HCT116 (cell line): ENCODE results near the gene BRI3BP. TPM values are rescaled to one million over a fixed set of nuclear protein-coding genes. Genes with fewer than 3 reads are reported as not detected.

Source experiments
- ATAC-seq: fragments of 200-7000 bp; cut with Tn5 transposase; 2 replicates; pipeline ENCODE4 v1.9.1; 2020; ENCODE audit warnings: mild to moderate bottlenecking, moderate library complexity
- BruUV-seq: library from RNA; stranded (reverse); fragments of 400-500 nt; replicated peaks from 2 replicates; lab custom pipeline; 2021; lab: Mats Ljungman, UMichigan
- CTCF ChIA-PET: fragments of 300-600 bp; sonication (Branson Sonifier 250); formaldehyde crosslinking; loops from one replicate; lab custom pipeline; 2021; ENCODE audit warnings: antibody characterized with exemption; lab: Charles Lee
- POLR2A ChIA-PET: fragments of 300-600, 350-600 bp; sonication (Branson Sonifier 250); formaldehyde crosslinking; loops from one replicate; lab custom pipeline; 2021; ENCODE audit warnings: antibody characterized with exemption; lab: Charles Lee
- RAD21 ChIA-PET, 2 experiments: fragments of 300-600 bp; sonication (Branson Sonifier 250); formaldehyde crosslinking; loops; one replicate each; lab custom pipeline; 2023; ENCODE audit warnings: low total read pairs in 2 of 2; ENCODE audit not compliant: uncharacterized antibody in 2 of 2, unreplicated experiment in 2 of 2, low non-redundant PET in 1 of 2; lab: Charles Lee
- DNase-seq: peaks from one replicate; pipeline ENCODE4 v3.0.0-alpha.2; 2010; ENCODE audit warnings: low read depth, low spot score
- H2AFZ ChIP-seq: fragments of 200-600 bp; shearing (Covaris generic), sonication (generic); 2 replicates; pipeline ENCODE4 v1.6.1; 2017; ENCODE audit warnings: low read depth, mixed run types, mixed read lengths, antibody characterized with exemption, low read length; ENCODE audit not compliant: poor library complexity, severe bottlenecking
- H3K27ac ChIP-seq: 2 replicates; pipeline ENCODE4 v1.5.1; 2012; ENCODE audit warnings: low read depth, low read length
- H3K27me3 ChIP-seq: fragments of 200-600 bp; sonication (generic); 2 replicates; pipeline ENCODE4 v1.6.1; 2016; ENCODE audit warnings: mixed run types, low read length, mixed read lengths; ENCODE audit not compliant: insufficient read depth
- H3K36me3 ChIP-seq, 2 experiments: fragments of 200-500 bp in 1 of 2; fragments of 200-600 bp in 1 of 2; sonication (Bioruptor generic) in 1 of 2; sonication (generic) in 1 of 2; 2 replicates each; pipeline versions ENCODE4 v1.5.1 to v1.6.1; 2014 to 2016; ENCODE audit warnings: low read length in 2 of 2, inconsistent platforms in 1 of 2, mixed read lengths in 1 of 2, mixed run types in 1 of 2; ENCODE audit not compliant: insufficient read depth in 2 of 2, control insufficient read depth in 1 of 2
- H3K4me1 ChIP-seq, 2 experiments: fragments of 200-600 bp in 1 of 2; sonication (generic) in 1 of 2; 2 replicates each; pipeline versions ENCODE4 v1.5.1 to v1.6.1; 2012 to 2017; ENCODE audit warnings: low read length in 2 of 2, inconsistent platforms in 1 of 2, mild to moderate bottlenecking in 1 of 2, mixed read lengths in 1 of 2, mixed run types in 1 of 2, moderate library complexity in 1 of 2; ENCODE audit not compliant: insufficient read depth in 2 of 2, control insufficient read depth in 1 of 2
- H3K4me2 ChIP-seq: fragments of 200-600 bp; sonication (generic); 2 replicates; pipeline ENCODE4 v1.6.1; 2017; ENCODE audit warnings: mixed run types, low read length, mixed read lengths
- H3K4me3 ChIP-seq, 2 experiments: fragments of 200-600 bp in 1 of 2; sonication (generic) in 1 of 2; replicated peaks in 1 of 2; 2 replicates each; pipeline ENCODE4 v1.5.1; 2011 to 2016; ENCODE audit warnings: low read length in 2 of 2, control low read depth in 1 of 2, low read depth in 1 of 2, mild to moderate bottlenecking in 1 of 2, mixed read lengths in 1 of 2, mixed run types in 1 of 2
- H3K79me2 ChIP-seq: fragments of 200-600 bp; sonication (generic); 2 replicates; pipeline ENCODE4 v1.6.1; 2017; ENCODE audit warnings: mild to moderate bottlenecking, mixed run types, low read length, moderate library complexity, mixed read lengths; ENCODE audit not compliant: insufficient read depth
- H3K9ac ChIP-seq: fragments of 200-600 bp; sonication (generic); 2 replicates; pipeline ENCODE4 v1.6.1; 2016; ENCODE audit warnings: low read length, mixed read lengths
- H3K9me2 ChIP-seq: fragments of 200-600 bp; sonication (generic), shearing (Covaris generic); 2 replicates; pipeline ENCODE4 v1.6.1; 2017; ENCODE audit warnings: mixed run types, mild to moderate bottlenecking, moderate library complexity; ENCODE audit not compliant: insufficient read depth
- H3K9me3 ChIP-seq, 2 experiments: fragments of 200-500 bp in 1 of 2; fragments of 200-600 bp in 1 of 2; sonication (Bioruptor generic) in 1 of 2; sonication (generic) in 1 of 2; 2 replicates each; pipeline ENCODE4 v1.6.1; 2014 to 2017; ENCODE audit warnings: low read length in 2 of 2, mixed read lengths in 2 of 2, inconsistent platforms in 1 of 2, low read depth in 1 of 2, mild to moderate bottlenecking in 1 of 2, mixed run types in 1 of 2, moderate library complexity in 1 of 2; ENCODE audit not compliant: control insufficient read depth in 1 of 2, insufficient read depth in 1 of 2
- H4K20me1 ChIP-seq: fragments of 200-600 bp; sonication (generic), shearing (Covaris generic); 2 replicates; pipeline ENCODE4 v1.6.1; 2017; ENCODE audit warnings: mixed run types, mild to moderate bottlenecking, moderate library complexity; ENCODE audit not compliant: insufficient read depth
- EGR1 ChIP-seq: IDR thresholded peaks from 2 replicates; pipeline ENCODE4 v1.6.1; 2012; ENCODE audit warnings: low read depth
- ELF1 ChIP-seq: IDR thresholded peaks from 2 replicates; pipeline ENCODE4 v1.6.1; 2012; ENCODE audit warnings: low read depth, borderline replicate concordance
- EZH2 ChIP-seq: fragments of 200-600 bp; sonication (generic); IDR thresholded peaks from 2 replicates; pipeline ENCODE4 v1.6.1; 2017; ENCODE audit warnings: antibody characterized with exemption, mixed run types
- POLR2A ChIP-seq: IDR thresholded peaks from 2 replicates; pipeline ENCODE4 v1.7.0; 2011; ENCODE audit warnings: borderline replicate concordance; ENCODE audit not compliant: insufficient read depth, insufficient read length; ENCODE audit errors: extremely low read depth
- POLR2AphosphoS5 ChIP-seq: IDR thresholded peaks from 2 replicates; pipeline ENCODE4 v1.6.1; 2011; ENCODE audit warnings: mild to moderate bottlenecking, low read depth, low read length, moderate library complexity
- RAD21 ChIP-seq: IDR thresholded peaks from 2 replicates; pipeline ENCODE4 v1.6.1; 2012; ENCODE audit warnings: low read depth, mild to moderate bottlenecking
- TCF7L2 ChIP-seq: IDR thresholded peaks from 2 replicates; pipeline ENCODE4 v1.7.0; 2011; ENCODE audit warnings: borderline replicate concordance, inconsistent platforms; ENCODE audit not compliant: insufficient read depth, insufficient read length; ENCODE audit errors: extremely low read depth
- YY1 ChIP-seq: IDR thresholded peaks from 2 replicates; pipeline ENCODE4 v1.6.1; 2011; ENCODE audit warnings: low read length, low read depth, moderate library complexity, mild to moderate bottlenecking; ENCODE audit not compliant: insufficient replicate concordance; ENCODE audit errors: extremely low read depth
- intact Hi-C: fragments of 100-400 bp; cut with micrococcal nuclease; formaldehyde crosslinking; loops from 2 replicates; pipeline ENCODE4 v1.10.0; 2022
- total RNA-seq: library from RNA; stranded (reverse); gene quantifications from one replicate; pipeline ENCODE4 v1.2.1, GENCODE V29; 2021; ENCODE audit not compliant: unreplicated experiment
- TF ChIP-seq, protein P1 (sequence below): IDR thresholded peaks from 2 replicates; pipeline ENCODE4 v1.6.1; 2011; ENCODE audit warnings: mild to moderate bottlenecking, low read length, moderate library complexity; ENCODE audit not compliant: insufficient replicate concordance; ENCODE audit errors: extremely low read depth
- TF ChIP-seq, protein P2 (sequence below): IDR thresholded peaks from 2 replicates; pipeline ENCODE4 v1.6.1; 2012; ENCODE audit warnings: low read depth
- TF ChIP-seq, protein P3 (sequence below), 3 experiments: fragments of 200-600 bp in 1 of 3; sonication (generic) in 1 of 3; IDR thresholded peaks in 2 of 3; conservative IDR thresholded peaks in 1 of 3; 2 replicates each; pipeline ENCODE4 v1.5.1; 2012 to 2017; ENCODE audit warnings: low read depth in 2 of 3, low read length in 2 of 3, antibody characterized with exemption in 1 of 3, borderline replicate concordance in 1 of 3, control low read depth in 1 of 3, mild to moderate bottlenecking in 1 of 3, mixed read lengths in 1 of 3, mixed run types in 1 of 3, moderate library complexity in 1 of 3; ENCODE audit not compliant: insufficient read depth in 1 of 3
- TF ChIP-seq, protein P4 (sequence below): IDR thresholded peaks from 2 replicates; pipeline ENCODE4 v1.6.1; 2012

BRI3BP gene
- total RNA-seq, 1 experiment from 2014 or later = 40.1 TPM

DNA sequence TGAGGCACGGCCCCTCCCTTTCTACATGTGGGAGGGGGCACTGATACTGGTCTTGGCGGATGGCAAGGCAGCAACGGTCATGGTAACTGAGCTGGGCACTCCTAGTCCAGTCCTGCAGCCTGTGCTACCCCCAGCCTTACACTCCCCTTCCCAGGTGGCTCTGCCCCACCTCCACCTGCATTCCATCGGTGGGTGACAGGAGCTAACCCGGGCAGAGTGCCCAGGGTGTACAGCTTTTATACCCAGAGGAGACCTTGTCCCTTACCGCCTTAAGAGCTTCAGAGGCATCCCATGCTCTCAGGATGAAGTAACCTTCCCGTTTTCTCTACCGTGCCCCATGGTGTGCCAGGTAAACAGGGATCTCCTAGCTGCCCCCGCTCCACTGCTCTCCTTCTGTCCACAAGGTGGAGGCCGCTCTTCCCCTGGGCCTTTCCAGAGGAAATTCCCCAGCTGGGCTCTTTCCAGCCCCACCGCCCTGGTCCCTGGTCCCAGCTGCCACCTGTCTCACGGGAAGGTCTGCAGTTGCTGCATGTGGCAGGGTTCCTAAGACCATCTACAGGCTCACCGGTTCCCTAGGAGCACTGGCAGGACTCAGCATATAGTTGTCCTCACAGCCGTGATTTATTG is 20.5 kb downstream of the BRI3BP start:
- no TSS peak for BruUV-seq
- Histone ChIP-seq H3K9me2 (no peaks in the 10 kb centered on the region), H3K79me2 (peaks cover 17% of the 10 kb centered on the region), H3K4me1 (no peaks in the 10 kb centered on the region), H4K20me1 (no peaks in the 10 kb centered on the region), H3K4me3 (no peak overlapping the region), H3K27ac (no peak overlapping the region), H3K27me3 (no peaks in the 10 kb centered on the region), H3K9ac (no peak overlapping the region), H2AFZ (no peak overlapping the region), H3K36me3 (peaks cover 13 to 31% of the 10 kb centered on the region in 2 experiments; a peak in 3 of 4 replicates), H3K4me2 (no peak overlapping the region), H3K9me3 (no peaks in the 10 kb centered on the region)
- intact Hi-C loops = no loop called here
- ATAC-seq (no peak), DNase-seq (no peak)
- ChIA-PET POLR2A (no interaction called here), RAD21 (no interaction called here), CTCF (no interaction called here)
- TF ChIP-seq ELF1 = no peak
- TF ChIP-seq, protein P1, sequence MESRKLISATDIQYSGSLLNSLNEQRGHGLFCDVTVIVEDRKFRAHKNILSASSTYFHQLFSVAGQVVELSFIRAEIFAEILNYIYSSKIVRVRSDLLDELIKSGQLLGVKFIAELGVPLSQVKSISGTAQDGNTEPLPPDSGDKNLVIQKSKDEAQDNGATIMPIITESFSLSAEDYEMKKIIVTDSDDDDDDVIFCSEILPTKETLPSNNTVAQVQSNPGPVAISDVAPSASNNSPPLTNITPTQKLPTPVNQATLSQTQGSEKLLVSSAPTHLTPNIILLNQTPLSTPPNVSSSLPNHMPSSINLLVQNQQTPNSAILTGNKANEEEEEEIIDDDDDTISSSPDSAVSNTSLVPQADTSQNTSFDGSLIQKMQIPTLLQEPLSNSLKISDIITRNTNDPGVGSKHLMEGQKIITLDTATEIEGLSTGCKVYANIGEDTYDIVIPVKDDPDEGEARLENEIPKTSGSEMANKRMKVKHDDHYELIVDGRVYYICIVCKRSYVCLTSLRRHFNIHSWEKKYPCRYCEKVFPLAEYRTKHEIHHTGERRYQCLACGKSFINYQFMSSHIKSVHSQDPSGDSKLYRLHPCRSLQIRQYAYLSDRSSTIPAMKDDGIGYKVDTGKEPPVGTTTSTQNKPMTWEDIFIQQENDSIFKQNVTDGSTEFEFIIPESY = no peak
- TF ChIP-seq, protein P2, sequence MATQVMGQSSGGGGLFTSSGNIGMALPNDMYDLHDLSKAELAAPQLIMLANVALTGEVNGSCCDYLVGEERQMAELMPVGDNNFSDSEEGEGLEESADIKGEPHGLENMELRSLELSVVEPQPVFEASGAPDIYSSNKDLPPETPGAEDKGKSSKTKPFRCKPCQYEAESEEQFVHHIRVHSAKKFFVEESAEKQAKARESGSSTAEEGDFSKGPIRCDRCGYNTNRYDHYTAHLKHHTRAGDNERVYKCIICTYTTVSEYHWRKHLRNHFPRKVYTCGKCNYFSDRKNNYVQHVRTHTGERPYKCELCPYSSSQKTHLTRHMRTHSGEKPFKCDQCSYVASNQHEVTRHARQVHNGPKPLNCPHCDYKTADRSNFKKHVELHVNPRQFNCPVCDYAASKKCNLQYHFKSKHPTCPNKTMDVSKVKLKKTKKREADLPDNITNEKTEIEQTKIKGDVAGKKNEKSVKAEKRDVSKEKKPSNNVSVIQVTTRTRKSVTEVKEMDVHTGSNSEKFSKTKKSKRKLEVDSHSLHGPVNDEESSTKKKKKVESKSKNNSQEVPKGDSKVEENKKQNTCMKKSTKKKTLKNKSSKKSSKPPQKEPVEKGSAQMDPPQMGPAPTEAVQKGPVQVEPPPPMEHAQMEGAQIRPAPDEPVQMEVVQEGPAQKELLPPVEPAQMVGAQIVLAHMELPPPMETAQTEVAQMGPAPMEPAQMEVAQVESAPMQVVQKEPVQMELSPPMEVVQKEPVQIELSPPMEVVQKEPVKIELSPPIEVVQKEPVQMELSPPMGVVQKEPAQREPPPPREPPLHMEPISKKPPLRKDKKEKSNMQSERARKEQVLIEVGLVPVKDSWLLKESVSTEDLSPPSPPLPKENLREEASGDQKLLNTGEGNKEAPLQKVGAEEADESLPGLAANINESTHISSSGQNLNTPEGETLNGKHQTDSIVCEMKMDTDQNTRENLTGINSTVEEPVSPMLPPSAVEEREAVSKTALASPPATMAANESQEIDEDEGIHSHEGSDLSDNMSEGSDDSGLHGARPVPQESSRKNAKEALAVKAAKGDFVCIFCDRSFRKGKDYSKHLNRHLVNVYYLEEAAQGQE = no peak
- TF ChIP-seq EGR1 = no peak
- no peak for TF ChIP-seq RAD21
- TF ChIP-seq, protein P3, sequence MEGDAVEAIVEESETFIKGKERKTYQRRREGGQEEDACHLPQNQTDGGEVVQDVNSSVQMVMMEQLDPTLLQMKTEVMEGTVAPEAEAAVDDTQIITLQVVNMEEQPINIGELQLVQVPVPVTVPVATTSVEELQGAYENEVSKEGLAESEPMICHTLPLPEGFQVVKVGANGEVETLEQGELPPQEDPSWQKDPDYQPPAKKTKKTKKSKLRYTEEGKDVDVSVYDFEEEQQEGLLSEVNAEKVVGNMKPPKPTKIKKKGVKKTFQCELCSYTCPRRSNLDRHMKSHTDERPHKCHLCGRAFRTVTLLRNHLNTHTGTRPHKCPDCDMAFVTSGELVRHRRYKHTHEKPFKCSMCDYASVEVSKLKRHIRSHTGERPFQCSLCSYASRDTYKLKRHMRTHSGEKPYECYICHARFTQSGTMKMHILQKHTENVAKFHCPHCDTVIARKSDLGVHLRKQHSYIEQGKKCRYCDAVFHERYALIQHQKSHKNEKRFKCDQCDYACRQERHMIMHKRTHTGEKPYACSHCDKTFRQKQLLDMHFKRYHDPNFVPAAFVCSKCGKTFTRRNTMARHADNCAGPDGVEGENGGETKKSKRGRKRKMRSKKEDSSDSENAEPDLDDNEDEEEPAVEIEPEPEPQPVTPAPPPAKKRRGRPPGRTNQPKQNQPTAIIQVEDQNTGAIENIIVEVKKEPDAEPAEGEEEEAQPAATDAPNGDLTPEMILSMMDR (IDR thresholded peaks at IDR 0.05 in 2 of 3, conservative IDR thresholded peaks at IDR 0.05 in 1 of 3; ENCODE audit: borderline replicate concordance in 1 of 3, insufficient read depth in 1 of 3, low read depth in 2 of 3, low read length in 2 of 3) = no peak
- TF ChIP-seq POLR2AphosphoS5 = no peak
- TF ChIP-seq EZH2 = no peak
- no peak for TF ChIP-seq TCF7L2
- TF ChIP-seq, protein P4, sequence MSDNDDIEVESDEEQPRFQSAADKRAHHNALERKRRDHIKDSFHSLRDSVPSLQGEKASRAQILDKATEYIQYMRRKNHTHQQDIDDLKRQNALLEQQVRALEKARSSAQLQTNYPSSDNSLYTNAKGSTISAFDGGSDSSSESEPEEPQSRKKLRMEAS = no peak
- TF ChIP-seq YY1 = no peak
- TF ChIP-seq POLR2A = no peak
